Measurements from ENCODE around the gene CFAP410. TPM values are rescaled to one million over a fixed set of nuclear protein-coding genes. Genes with fewer than 3 reads are reported as not detected.
A peak's percentile ranks its signal among the peaks of the same experiment; 100 is the strongest.

CFAP410 gene
- total and polyA plus RNA-seq, 9 donors = 1.2 to 40.8 (median 29.3) TPM

GRCh38 chr21:44371596-44371995, 32.4 kb upstream of the CFAP410 start:
- H3K27ac ChIP-seq = no peak overlapping the region
- 90 to 93% (median 91%) methylated on average over 6 of the region's 6 CpGs for WGBS, 3 donors
- intact Hi-C loops (cut with DNase I) = no loop called here
- peaks cover 7% of the 10 kb centered on the region for H3K4me1 ChIP-seq (ENCODE audit: insufficient read depth)
- H3K9me3 ChIP-seq = no peaks in the 10 kb centered on the region
- peak in 1 of 5 donors; percentile 13 for DNase-seq
- no peaks in the 10 kb centered on the region for H3K27me3 ChIP-seq
- TF ChIP-seq EP300 (IDR thresholded peaks at IDR 0.05) (no peak), CTCF (IDR thresholded peaks at IDR 0.05) (no peak), POLR2A (IDR thresholded peaks at IDR 0.05) (no peak)
- H3K4me3 ChIP-seq = no peak overlapping the region
- H3K36me3 ChIP-seq = no peaks in the 10 kb centered on the region

GRCh38 chr21:44370786-44371410, 31.7 kb upstream of the CFAP410 start:
- no peaks in the 10 kb centered on the region for H3K9me3 ChIP-seq
- H3K36me3 ChIP-seq = no peaks in the 10 kb centered on the region
- TF ChIP-seq POLR2A (IDR thresholded peaks at IDR 0.05) (no peak), CTCF (IDR thresholded peaks at IDR 0.05) (no peak), EP300 (IDR thresholded peaks at IDR 0.05) (no peak)
- intact Hi-C loops (cut with DNase I) = no loop called here
- H3K27me3 ChIP-seq = no peaks in the 10 kb centered on the region
- H3K4me3 ChIP-seq = no peak overlapping the region
- 64 to 75% (median 66%) methylated on average over 36 to 37 of the region's 37 CpGs for WGBS, 3 donors
- peaks cover 7% of the 10 kb centered on the region for H3K4me1 ChIP-seq (ENCODE audit: insufficient read depth)
- DNase-seq = peak in 2 of 5 donors; percentile 38 to 44
- H3K27ac ChIP-seq = peak overlapping the region in 1 of 2 donors; percentile 49

GRCh38 chr21:44370027-44370735, 31.0 kb upstream of the CFAP410 start:
- H3K4me1 ChIP-seq (ENCODE audit: insufficient read depth) = peaks cover 7% of the 10 kb centered on the region
- 2 to 17% (median 2%) methylated on average over 29 of the region's 29 CpGs for WGBS, 3 donors
- no peaks in the 10 kb centered on the region for H3K27me3 ChIP-seq
- H3K9me3 ChIP-seq = no peaks in the 10 kb centered on the region
- peak overlapping the region in 1 of 2 donors; percentile 49 for H3K27ac ChIP-seq
- intact Hi-C loops (cut with DNase I) = no loop called here
- peak; percentile 63 to 74 (median 67) for DNase-seq
- H3K4me3 ChIP-seq = no peak overlapping the region
- TF ChIP-seq CTCF (IDR thresholded peaks at IDR 0.05) (no peak), EP300 (IDR thresholded peaks at IDR 0.05) (no peak), POLR2A (IDR thresholded peaks at IDR 0.05) (no peak)
- no peaks in the 10 kb centered on the region for H3K36me3 ChIP-seq

GRCh38 chr21:44368711-44369446, 29.7 kb upstream of the CFAP410 start:
- whole genome bisulfite sequencing, 3 donors = 16 to 26% (median 25%) methylated on average over 33 to 35 of the region's 35 CpGs
- H3K27me3 ChIP-seq = no peaks in the 10 kb centered on the region
- intact Hi-C loops (cut with DNase I) = no loop called here

More at GRCh38 chr21:44368711-44369446, 29.7 kb upstream of the CFAP410 start:
- Histone ChIP-seq H3K36me3 (no peaks in the 10 kb centered on the region), H3K27ac (no peak overlapping the region), H3K9me3 (peaks cover 0 to 5% of the 10 kb centered on the region in 2 donors), H3K4me1 (ENCODE audit: insufficient read depth) (peaks cover 7% of the 10 kb centered on the region), H3K4me3 (no peak overlapping the region)
- TF ChIP-seq CTCF (IDR thresholded peaks at IDR 0.05) = no peak
- no peak for TF ChIP-seq EP300 (IDR thresholded peaks at IDR 0.05)
- TF ChIP-seq POLR2A (IDR thresholded peaks at IDR 0.05) = no peak
- DNase-seq = peak in 1 of 5 donors; percentile 44
